ENCODE measurements around the gene CX3CL1.

GRCh38 chr16:57427307-57427706, 55.0 kb downstream of the CX3CL1 start:
- TF ChIP-seq EP300 (IDR thresholded peaks at IDR 0.05): no peak
- TF ChIP-seq, protein P1, sequence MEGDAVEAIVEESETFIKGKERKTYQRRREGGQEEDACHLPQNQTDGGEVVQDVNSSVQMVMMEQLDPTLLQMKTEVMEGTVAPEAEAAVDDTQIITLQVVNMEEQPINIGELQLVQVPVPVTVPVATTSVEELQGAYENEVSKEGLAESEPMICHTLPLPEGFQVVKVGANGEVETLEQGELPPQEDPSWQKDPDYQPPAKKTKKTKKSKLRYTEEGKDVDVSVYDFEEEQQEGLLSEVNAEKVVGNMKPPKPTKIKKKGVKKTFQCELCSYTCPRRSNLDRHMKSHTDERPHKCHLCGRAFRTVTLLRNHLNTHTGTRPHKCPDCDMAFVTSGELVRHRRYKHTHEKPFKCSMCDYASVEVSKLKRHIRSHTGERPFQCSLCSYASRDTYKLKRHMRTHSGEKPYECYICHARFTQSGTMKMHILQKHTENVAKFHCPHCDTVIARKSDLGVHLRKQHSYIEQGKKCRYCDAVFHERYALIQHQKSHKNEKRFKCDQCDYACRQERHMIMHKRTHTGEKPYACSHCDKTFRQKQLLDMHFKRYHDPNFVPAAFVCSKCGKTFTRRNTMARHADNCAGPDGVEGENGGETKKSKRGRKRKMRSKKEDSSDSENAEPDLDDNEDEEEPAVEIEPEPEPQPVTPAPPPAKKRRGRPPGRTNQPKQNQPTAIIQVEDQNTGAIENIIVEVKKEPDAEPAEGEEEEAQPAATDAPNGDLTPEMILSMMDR (IDR thresholded peaks at IDR 0.05): no peak

Data from upper lobe of left lung (tissue), 4 donors.